Ishikawa (cell line): ENCODE measurements around the gene POF1B.

ENCODE experiments used
- CEBPB ChIP-seq: IDR thresholded peaks from 2 replicates; pipeline ENCODE4 v1.6.1; 2012
- NFIC ChIP-seq: IDR thresholded peaks from 2 replicates; pipeline ENCODE4 v1.6.1; 2012
- REST ChIP-seq: IDR thresholded peaks from 2 replicates; pipeline ENCODE4 v1.6.1; 2012; ENCODE audit warnings: low read depth, mild to moderate bottlenecking
- TCF12 ChIP-seq: IDR thresholded peaks from 2 replicates; pipeline ENCODE4 v1.6.1; 2012; ENCODE audit warnings: low read depth

Gene POF1B

DNA sequence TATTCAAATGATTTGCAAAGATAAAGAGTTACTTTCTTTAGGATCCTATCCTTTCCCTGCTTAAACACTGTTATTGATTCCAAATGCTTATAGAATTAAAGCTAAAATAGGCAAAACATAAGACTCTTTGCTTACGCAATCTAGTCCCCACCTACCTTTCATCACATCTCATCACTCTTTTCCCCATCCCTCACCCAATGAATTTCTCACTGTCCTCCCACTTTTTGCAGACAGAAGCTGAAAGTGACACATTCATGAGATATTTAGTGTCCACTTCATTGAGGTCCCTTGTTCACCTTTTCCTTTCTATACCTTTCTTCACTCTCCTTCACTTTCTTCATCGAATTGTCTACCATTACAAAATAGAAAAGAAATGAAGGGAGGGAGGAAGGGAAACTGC is 136.3 kb downstream of the POF1B start:
- no peak for TF ChIP-seq NFIC
- peak; percentile 61 for TF ChIP-seq CEBPB
- no peak for TF ChIP-seq REST
- TF ChIP-seq TCF12: no peak
